GM12873 (cell line): ENCODE data around the gene NPHP4.

Experiments used
- TF ChIP-seq, protein P1 (sequence below): IDR thresholded peaks from 2 replicates; pipeline ENCODE4 v1.5.1; 2012; ENCODE audit warnings: low read depth, mild to moderate bottlenecking, moderate library complexity, low read length, control low read depth; ENCODE audit not compliant: insufficient read depth; ENCODE audit errors: missing control alignments

Gene NPHP4

GRCh38 chr1:5953386-5953785 is 38.8 kb downstream of the NPHP4 start:
- TF ChIP-seq, protein P1, sequence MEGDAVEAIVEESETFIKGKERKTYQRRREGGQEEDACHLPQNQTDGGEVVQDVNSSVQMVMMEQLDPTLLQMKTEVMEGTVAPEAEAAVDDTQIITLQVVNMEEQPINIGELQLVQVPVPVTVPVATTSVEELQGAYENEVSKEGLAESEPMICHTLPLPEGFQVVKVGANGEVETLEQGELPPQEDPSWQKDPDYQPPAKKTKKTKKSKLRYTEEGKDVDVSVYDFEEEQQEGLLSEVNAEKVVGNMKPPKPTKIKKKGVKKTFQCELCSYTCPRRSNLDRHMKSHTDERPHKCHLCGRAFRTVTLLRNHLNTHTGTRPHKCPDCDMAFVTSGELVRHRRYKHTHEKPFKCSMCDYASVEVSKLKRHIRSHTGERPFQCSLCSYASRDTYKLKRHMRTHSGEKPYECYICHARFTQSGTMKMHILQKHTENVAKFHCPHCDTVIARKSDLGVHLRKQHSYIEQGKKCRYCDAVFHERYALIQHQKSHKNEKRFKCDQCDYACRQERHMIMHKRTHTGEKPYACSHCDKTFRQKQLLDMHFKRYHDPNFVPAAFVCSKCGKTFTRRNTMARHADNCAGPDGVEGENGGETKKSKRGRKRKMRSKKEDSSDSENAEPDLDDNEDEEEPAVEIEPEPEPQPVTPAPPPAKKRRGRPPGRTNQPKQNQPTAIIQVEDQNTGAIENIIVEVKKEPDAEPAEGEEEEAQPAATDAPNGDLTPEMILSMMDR, result no peak

DNA sequence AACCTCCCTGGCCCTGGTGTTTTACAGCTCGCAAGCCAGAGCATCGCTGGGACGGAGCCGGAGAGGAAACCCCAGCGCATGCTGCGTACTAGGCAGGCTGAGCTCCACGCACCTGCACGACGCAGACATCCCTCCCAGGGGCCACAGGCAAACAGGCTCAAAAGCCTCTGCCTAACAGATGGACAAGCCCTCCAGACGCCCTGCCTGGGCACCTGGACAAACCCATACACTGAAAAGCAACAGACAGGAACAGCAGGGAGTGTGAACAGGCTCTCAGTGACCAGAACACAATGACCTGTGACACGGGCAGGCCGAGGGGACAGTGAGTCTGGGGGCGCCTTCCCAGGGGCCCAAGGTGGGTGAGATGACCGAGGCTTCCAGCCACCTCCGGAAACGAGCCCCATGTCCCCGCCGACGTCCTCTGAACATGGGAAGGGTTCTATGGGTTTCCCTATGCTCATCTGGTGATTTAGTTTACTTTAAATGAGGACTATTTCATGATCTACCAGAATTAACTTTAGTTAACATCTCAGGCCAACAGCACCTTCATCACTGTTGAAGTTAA is 40.3 kb downstream of the NPHP4 start:
- TF ChIP-seq, protein P1, result no peak

- TF ChIP-seq, protein P1, result no peak
These were observed 41.0 kb downstream of the NPHP4 start for GRCh38 chr1:5950994-5951785.

- TF ChIP-seq, protein P1, result no peak
These were observed 41.9 kb downstream of the NPHP4 start for GRCh38 chr1:5950201-5950895.

DNA sequence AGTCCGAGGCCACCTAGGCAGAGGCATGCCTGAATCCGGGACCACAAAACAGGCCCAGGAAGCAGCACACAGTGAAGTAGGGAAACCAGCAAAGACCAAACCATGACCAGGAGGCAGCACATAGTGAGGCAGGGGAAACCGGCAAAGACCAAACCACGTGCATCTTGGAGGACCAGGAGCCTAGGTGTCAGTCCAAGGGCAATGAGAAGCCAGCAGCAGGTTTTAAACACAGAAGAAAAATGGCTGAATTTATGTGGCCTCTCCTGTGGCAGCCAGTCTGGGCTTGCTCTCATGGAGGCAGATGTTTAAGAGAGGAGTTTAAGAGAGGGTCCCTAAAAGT is 42.5 kb downstream of the NPHP4 start:
- TF ChIP-seq, protein P1, result no peak

- TF ChIP-seq, protein P1, result peak; percentile 37
These were observed 43.0 kb downstream of the NPHP4 start for GRCh38 chr1:5949085-5949760.

DNA sequence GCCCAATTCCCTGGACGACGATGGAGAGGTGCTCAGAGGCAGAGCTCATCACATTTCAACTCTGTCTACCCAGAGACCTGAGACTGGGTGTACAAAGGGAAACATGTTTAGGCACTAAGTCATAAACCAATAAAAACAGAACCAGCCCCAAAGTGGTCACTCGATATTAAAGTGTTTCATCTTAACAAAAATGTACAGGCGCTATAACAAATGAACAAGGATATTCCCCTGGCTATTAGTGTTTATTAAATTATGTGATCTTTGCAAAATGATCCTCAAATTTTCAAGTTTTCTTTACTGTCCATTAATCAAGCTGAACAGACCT is 43.6 kb downstream of the NPHP4 start:
- TF ChIP-seq, protein P1, result no peak
